HepG2 (cell line): ENCODE results near the gene PKDREJ. TPM values are rescaled to one million over a fixed set of nuclear protein-coding genes. Genes with fewer than 3 reads are reported as not detected.

Experiments used
- ATF7-NPFF ChIP-seq: sonication (generic); formaldehyde crosslinking; IDR thresholded peaks from 2 replicates; pipeline ENCODE4 v1.8.1; 2023; ENCODE audit warnings: mild to moderate bottlenecking, low read depth, missing genetic modification reagents, moderate library complexity
- CBX1 ChIP-seq: IDR thresholded peaks from one replicate; pipeline ENCODE4 v1.6.1; 2016; ENCODE audit warnings: antibody characterized with exemption, low read depth
- CBX2 ChIP-seq, 2 experiments: fragments of 200-600 bp in 1 of 2; sonication (generic); formaldehyde crosslinking in 1 of 2; IDR thresholded peaks; 2 replicates each; pipeline versions ENCODE4 v1.7.0 to v1.8.1; 2018 to 2022; ENCODE audit warnings: low read depth in 2 of 2, low read length in 1 of 2, mild to moderate bottlenecking in 1 of 2, missing genetic modification reagents in 1 of 2
- CBX5 ChIP-seq: sonication (generic); formaldehyde crosslinking; IDR thresholded peaks from 2 replicates; pipeline ENCODE4 v1.4.0; 2020; ENCODE audit warnings: missing genetic modification reagents, borderline replicate concordance
- HHEX ChIP-seq: IDR thresholded peaks from 2 replicates; pipeline ENCODE4 v1.6.1; 2016; ENCODE audit warnings: control low read depth
- MED1 ChIP-seq: sonication (generic); formaldehyde crosslinking; IDR thresholded peaks from 2 replicates; pipeline ENCODE4 v1.4.0; 2020; ENCODE audit warnings: missing genetic modification reagents
- NCOA2 ChIP-seq: sonication (generic); formaldehyde crosslinking; IDR thresholded peaks from 2 replicates; pipeline ENCODE4 v1.8.0; 2022; ENCODE audit warnings: inconsistent platforms
- PLSCR1 ChIP-seq: sonication (generic); formaldehyde crosslinking; IDR thresholded peaks from 2 replicates; pipeline ENCODE4 v1.5.0; 2020; ENCODE audit warnings: missing genetic modification reagents, mild to moderate bottlenecking, borderline replicate concordance
- REL ChIP-seq: sonication (generic); formaldehyde crosslinking; conservative IDR thresholded peaks from 2 replicates; pipeline ENCODE4 v1.8.0; 2022; ENCODE audit warnings: mild to moderate bottlenecking, missing genetic modification reagents, moderate library complexity
- SIX4 ChIP-seq: sonication (generic); formaldehyde crosslinking; IDR thresholded peaks from 2 replicates; pipeline ENCODE4 v1.4.0; 2020; ENCODE audit warnings: missing genetic modification reagents
- SOX6 ChIP-seq, 2 experiments: fragments of 450-650 bp in 1 of 2; sonication (generic) in 1 of 2; formaldehyde crosslinking in 1 of 2; IDR thresholded peaks; 2 replicates each; pipeline versions ENCODE4 v1.4.0 to v1.6.1; 2017 to 2020; ENCODE audit warnings: antibody characterized with exemption in 1 of 2, mild to moderate bottlenecking in 1 of 2, missing genetic modification reagents in 1 of 2
- TEAD2 ChIP-seq: sonication (generic); formaldehyde crosslinking; IDR thresholded peaks from 2 replicates; pipeline ENCODE4 v1.9.0; 2021; ENCODE audit warnings: missing genetic modification reagents
- THAP7 ChIP-seq: sonication (generic); formaldehyde crosslinking; IDR thresholded peaks from 2 replicates; pipeline ENCODE4 v1.8.1; 2023; ENCODE audit warnings: mild to moderate bottlenecking, missing genetic modification reagents
- THRA ChIP-seq: sonication (generic); formaldehyde crosslinking; IDR thresholded peaks from 2 replicates; pipeline ENCODE4 v1.4.0; 2020; ENCODE audit warnings: missing genetic modification reagents, borderline replicate concordance
- ZMYM2 ChIP-seq: sonication (generic); formaldehyde crosslinking; IDR thresholded peaks from 2 replicates; pipeline ENCODE4 v1.8.0; 2022; ENCODE audit warnings: mild to moderate bottlenecking, missing genetic modification reagents
- ZNF574 ChIP-seq: sonication (generic); formaldehyde crosslinking; IDR thresholded peaks from 2 replicates; pipeline ENCODE4 v1.4.0; 2020; ENCODE audit warnings: missing genetic modification reagents
- ZNF598 ChIP-seq: sonication (generic); formaldehyde crosslinking; IDR thresholded peaks from 2 replicates; pipeline ENCODE4 v1.5.1; 2020; ENCODE audit warnings: mild to moderate bottlenecking, missing genetic modification reagents, borderline replicate concordance
- ZNF75D ChIP-seq: sonication (generic); formaldehyde crosslinking; IDR thresholded peaks from 2 replicates; pipeline ENCODE4 v1.8.1; 2023; ENCODE audit warnings: missing genetic modification reagents, mild to moderate bottlenecking, borderline replicate concordance
- ZNF83 ChIP-seq: sonication (generic); formaldehyde crosslinking; IDR thresholded peaks from 2 replicates; pipeline ENCODE4 v1.4.0; 2020; ENCODE audit warnings: missing genetic modification reagents, mild to moderate bottlenecking, borderline replicate concordance
- ZZZ3 ChIP-seq: sonication (generic); formaldehyde crosslinking; IDR thresholded peaks from 2 replicates; pipeline ENCODE4 v1.4.0; 2020; ENCODE audit warnings: missing genetic modification reagents, mild to moderate bottlenecking, borderline replicate concordance
- polyA plus RNA-seq, 8 experiments: library from polyadenylated mRNA; depleted of rRNA in 3 of 8; stranded (reverse) in 7 of 8; unstranded in 1 of 8; fragments of >200 nt; fragmentation: Illumina TruSeq in 4 of 8; extraction: Trizol in 4 of 8; gene quantifications; 2 replicates each; pipeline versions ENCODE4 v1.2.1 to v1.2.3, GENCODE V29; 2011 to 2016; ENCODE audit warnings: low read depth in 4 of 8, missing spikeins in 1 of 8, mixed read lengths in 1 of 8; ENCODE audit not compliant: insufficient read depth in 1 of 8
- total RNA-seq, 5 experiments: library from RNA; depleted of rRNA; stranded (reverse); fragments of >200 nt; fragmentation: Illumina TruSeq; extraction: Trizol; gene quantifications; 2 replicates each; pipeline ENCODE4 v1.2.3, GENCODE V29; 2016; ENCODE audit warnings: low read depth in 1 of 5

The PKDREJ gene
- total and polyA plus RNA-seq, 2 of the 13 experiments (the other 11 are each of a cell fraction or from before 2014, with no cell fraction given): not detected

GRCh38 chr22:46250035-46250782 lies 12.9 kb downstream of the PKDREJ start, which contains the start of gene CDPF1 (continued):
- TF ChIP-seq THAP7 (CRISPR knock-in tag) (no peak), ZNF598 (CRISPR knock-in tag) (no peak), ZZZ3 (CRISPR knock-in tag) (0 out of 2 replicates have a peak, but pooled peaks have one; percentile 62), THRA (CRISPR knock-in tag) (peak; percentile 49; the same call in 1 of the 2 replicates), CBX5 (0 out of 2 replicates have a peak, but pooled peaks have one; percentile 34), NCOA2 (CRISPR knock-in tag) (peak; percentile 30; the same call in 1 of the 2 replicates), ZNF75D (CRISPR knock-in tag) (no peak), SOX6 (IDR thresholded peaks at IDR 0.05) (no peak), SOX6 (CRISPR knock-in tag; IDR thresholded peaks at IDR 0.05) (peak; percentile 44), CBX2 (IDR thresholded peaks at IDR 0.05; ENCODE audit: low read depth, low read length) (no peak), CBX2 (CRISPR knock-in tag; IDR thresholded peaks at IDR 0.05; ENCODE audit: low read depth) (no peak), PLSCR1 (CRISPR knock-in tag) (peak; percentile 46), SIX4 (CRISPR knock-in tag) (peak; percentile 26; the same call in 1 of the 2 replicates), CBX1 (peak; percentile 90), ZNF83 (CRISPR knock-in tag) (no peak), ZNF574 (peak; percentile 76), MED1 (CRISPR knock-in tag) (peak; percentile 57; the same call in 1 of the 2 replicates), ZMYM2 (CRISPR knock-in tag) (no peak; the same call in 1 of the 2 replicates), HHEX (CRISPR knock-in tag) (no peak), TEAD2 (CRISPR knock-in tag) (peak; percentile 37; the same call in 1 of the 2 replicates), ATF7-NPFF (CRISPR knock-in tag) (no peak; the same call in none of the 2 replicates), REL (CRISPR knock-in tag) (peak; percentile 21; the same call in 1 of the 2 replicates)
